Stimulated activated CD4-positive, alpha-beta T cell treated with anti-CD3 and anti-CD28 coated beads, Interleukin-4, amount 100 ng/mL, for 1 hour (primary cell): ENCODE results near the gene ARHGAP26.

Source experiments
- DNase-seq: peaks from one replicate; pipeline ENCODE4 v3.0.0-alpha.2; 2020

Gene ARHGAP26

GRCh38 chr5:142881076-142881783 lies 111.1 kb downstream of the ARHGAP26 start:
- no peak for DNase-seq

DNA sequence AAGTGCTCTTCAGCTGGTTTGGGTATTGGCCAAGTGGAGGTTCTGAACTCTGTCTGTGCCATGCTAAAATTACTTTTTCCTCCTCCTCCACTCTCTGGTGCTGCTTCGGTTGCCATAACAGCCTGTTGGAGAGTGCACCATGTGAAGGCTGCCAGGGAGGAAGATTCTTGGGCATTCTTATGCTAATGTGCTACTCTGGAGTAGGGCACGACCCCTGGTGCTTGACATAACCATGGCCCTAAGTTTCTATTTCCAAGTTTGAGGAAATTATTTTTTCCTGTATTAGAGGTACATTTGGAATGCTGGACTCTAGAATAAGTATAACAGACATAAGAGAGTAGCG lies 111.6 kb downstream of the ARHGAP26 start:
- no peak for DNase-seq

- no peak for DNase-seq
Measured at GRCh38 chr5:142883025-142883424, 112.8 kb downstream of the ARHGAP26 start.

DNA sequence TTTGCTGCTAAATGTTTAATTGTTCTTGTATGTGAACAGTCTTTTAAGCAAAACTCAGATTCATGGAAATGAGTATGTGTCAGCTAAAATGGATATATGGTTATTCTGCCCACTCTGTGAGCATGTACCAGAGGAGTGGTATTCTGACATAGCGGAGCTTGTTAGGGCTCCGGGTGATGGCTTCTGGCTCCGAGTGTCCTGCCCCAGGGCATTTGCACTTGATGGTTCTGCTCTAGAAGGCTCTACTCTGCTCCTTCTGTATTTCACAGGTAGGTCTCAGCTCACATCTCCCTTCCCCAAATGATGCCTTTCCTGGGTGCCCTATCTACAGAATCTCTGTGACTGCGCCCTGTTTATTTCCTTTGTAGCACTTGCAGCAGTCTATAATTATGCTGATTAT lies 113.3 kb downstream of the ARHGAP26 start:
- no peak for DNase-seq

- no peak for DNase-seq
Measured at GRCh38 chr5:142884029-142884428, 113.9 kb downstream of the ARHGAP26 start.

- DNase-seq: no peak
Measured at GRCh38 chr5:142886211-142886610, 116.0 kb downstream of the ARHGAP26 start.

DNA sequence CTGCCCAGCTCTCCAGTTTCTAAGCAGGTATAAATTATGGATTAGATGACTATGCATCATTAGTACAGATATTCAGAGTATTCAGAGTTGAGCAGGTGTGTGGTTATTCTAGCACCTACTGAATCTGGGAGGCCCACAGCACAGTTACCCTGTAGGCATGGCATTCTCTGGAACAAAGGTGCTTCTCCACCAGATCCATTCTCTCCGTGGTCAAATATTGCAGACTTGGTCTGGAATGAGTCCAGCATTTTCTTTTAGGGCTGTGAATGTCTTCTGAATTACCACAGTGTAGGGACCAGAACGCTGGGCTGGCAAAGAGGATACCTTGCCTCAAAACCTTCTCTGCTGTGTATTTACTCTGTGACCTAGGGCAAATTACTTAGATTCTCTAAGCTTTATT lies 116.8 kb downstream of the ARHGAP26 start:
- DNase-seq: no peak

GRCh38 chr5:142888469-142889085 lies 118.4 kb downstream of the ARHGAP26 start:
- no peak for DNase-seq

- DNase-seq: no peak
Measured at GRCh38 chr5:142892021-142892420, 121.8 kb downstream of the ARHGAP26 start.

- DNase-seq: no peak
Measured at GRCh38 chr5:142894315-142894714, 124.1 kb downstream of the ARHGAP26 start.

- DNase-seq: no peak
Measured at GRCh38 chr5:142894749-142895148, 124.6 kb downstream of the ARHGAP26 start.

- DNase-seq: no peak
Measured at GRCh38 chr5:142896325-142897007, 126.3 kb downstream of the ARHGAP26 start.

- no peak for DNase-seq
Measured at GRCh38 chr5:142897328-142897727, 127.2 kb downstream of the ARHGAP26 start.

DNA sequence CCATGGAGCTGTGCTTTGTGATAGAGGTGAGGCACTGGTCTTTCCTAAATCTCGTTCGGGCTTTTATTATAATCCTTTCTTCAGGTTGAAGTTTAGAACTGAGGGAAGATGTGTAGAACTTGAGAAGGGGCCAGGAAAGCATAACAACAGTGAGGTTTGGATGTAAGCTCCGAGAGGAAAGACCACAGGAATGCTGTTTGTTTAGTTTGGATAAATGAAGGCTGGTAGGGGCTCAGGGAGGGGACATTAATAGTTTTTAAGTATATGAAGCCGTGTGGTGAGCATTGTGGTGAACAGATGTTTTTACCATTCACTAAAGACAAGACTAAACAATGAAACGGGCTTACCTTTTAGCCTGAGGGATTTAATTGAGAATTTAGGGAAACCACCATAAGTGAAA lies 130.8 kb downstream of the ARHGAP26 start:
- DNase-seq: no peak

DNA sequence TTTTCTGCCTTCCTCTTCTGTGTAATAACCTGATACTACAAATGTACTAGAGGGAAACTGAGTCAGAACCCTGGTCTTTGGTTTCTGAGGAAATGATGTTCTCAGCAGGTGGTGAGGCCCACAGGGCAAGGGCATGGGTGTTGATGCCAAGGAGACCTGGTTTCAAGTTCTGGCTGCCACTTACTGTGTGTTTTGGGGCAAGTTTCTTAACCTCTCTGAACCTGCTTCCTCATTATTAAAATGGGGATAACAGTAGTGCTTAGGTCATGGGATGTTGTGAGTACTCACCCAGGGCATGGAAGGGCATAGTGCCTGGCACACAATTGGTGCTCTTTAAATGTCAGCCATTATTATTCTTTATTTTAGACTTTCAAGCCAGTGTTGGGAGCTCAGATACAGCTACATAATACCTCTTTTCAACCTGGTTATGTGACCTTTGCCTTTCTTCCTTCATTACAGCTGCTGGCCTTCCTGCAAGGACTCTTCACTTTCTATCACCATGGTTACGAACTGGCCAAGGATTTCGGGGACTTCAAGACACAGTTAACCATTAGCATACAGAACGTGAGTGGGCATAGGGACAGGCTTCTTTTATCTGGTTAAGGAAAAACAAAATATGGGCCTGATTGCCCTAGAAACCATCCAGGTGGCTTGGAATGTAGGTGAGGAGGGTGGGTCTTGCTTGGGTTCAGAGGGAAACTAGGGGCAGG lies 131.5 kb downstream of the ARHGAP26 start:
- DNase-seq: no peak

- DNase-seq: no peak
Measured at GRCh38 chr5:142902186-142902965, 132.2 kb downstream of the ARHGAP26 start.

- DNase-seq: no peak
Measured at GRCh38 chr5:142904416-142904815, 134.2 kb downstream of the ARHGAP26 start.

DNA sequence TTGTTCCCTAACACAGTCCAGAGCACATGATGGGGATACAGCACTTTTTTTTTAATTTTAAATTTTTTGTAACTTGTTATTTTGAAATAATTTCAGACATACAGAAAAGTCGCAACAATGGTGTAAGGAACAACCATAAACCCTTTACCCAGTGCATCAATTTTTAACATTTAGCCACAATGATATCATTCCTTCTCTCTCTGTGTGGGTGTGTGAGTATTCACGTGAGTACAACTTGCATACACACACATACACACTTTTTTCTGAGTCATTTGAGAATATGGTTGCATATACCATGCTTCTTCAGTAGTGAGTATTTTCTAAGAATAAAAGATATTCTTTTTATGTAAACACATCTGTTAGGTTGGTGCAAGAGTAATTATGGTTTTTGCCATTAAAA lies 135.2 kb downstream of the ARHGAP26 start:
- no peak for DNase-seq

DNA sequence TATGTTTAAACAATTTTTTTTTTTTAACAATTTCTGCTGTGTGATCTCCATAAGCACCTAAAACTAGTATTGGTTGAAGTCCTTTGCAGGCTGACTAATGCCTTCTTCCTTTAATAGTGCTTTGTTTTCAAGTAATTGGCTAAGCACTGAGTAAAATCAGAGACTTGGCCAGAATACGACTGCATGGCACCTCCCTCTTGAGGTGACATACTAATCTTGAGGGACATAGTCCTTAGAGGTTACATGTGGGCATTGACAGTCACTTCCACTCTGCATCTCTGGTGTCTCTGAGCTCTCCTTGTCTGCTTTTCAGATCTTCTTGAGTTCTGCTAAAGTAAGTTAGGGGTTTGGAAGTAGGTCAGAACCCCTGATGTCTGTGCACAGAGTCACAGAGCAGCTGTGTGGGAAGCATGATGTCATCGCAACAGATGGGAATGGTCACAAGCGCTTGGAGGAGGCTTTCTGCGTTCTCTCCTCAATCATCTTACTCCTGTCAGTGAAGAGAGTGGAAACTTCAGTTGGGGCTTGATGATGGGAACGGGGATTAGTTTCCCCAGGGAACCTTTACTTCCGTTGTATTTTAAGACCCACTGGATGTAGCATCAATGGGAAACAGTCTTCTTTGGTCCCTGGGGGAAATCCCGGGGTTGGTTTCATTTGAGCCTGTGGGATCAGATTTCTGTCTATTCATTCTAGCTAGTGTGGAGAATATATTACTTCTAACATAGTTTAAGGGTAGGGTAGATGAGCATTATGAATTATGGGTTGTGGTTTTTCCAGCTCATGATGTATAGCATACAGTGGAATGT lies 136.9 kb downstream of the ARHGAP26 start:
- no peak for DNase-seq

DNA sequence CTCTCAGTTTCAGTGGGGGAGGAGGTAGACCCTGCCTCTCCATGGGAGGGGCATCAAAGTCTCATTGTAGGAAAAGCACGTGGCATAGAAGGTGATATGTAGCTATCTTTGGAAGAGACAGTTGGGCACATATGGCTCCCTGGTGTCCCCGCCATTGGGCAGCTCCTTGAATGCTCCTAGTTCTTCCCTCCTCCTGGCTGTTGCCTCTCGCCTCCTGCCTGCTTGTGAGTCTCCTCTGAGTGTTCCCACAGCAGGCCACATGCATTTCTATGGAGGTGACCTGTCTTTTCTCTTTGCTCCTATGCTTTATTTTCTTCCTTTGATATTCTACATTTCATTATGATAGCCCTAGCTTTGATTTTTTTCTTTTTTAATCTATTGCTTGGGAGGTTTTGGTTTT lies 138.5 kb downstream of the ARHGAP26 start:
- no peak for DNase-seq

GRCh38 chr5:142910128-142910527 lies 140.0 kb downstream of the ARHGAP26 start:
- DNase-seq: no peak

DNA sequence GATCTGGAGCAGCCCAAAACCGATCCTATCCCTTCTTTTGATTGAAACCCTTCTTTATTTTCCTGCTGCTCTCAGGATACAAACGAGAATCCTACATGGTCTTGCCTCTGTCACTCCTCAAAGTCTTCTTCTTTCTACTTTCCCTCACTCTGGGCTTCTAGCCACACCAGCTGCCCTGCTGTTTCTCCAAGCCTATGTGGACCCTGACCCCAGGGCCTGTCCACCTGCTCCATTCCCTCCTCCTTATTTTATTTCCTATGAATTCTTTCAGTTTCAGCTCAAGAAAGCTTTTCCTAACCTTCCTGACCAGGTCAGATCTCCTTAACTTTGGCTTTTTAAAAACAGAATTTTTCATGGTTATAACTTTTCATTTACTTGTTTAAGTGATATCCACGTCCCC lies 141.0 kb downstream of the ARHGAP26 start:
- DNase-seq: no peak
